Vagina (tissue), 2 donors: ENCODE results near the gene WDR83.

Source experiments
- POLR2A ChIP-seq, 2 donors: fragments of 450-650 bp; IDR thresholded peaks; one replicate each; pipeline ENCODE4 v1.6.1; 2017; ENCODE audit warnings: antibody characterized with exemption in 2 of 2, mild to moderate bottlenecking in 2 of 2, moderate library complexity in 2 of 2
- POLR2AphosphoS5 ChIP-seq, 2 donors: sonication (generic); formaldehyde crosslinking; IDR thresholded peaks; one replicate each; pipeline ENCODE4 v1.9.0; 2017; ENCODE audit warnings: antibody characterized with exemption in 2 of 2, mild to moderate bottlenecking in 2 of 2, low read depth in 1 of 2; ENCODE audit not compliant: insufficient read depth in 1 of 2
- TF ChIP-seq, protein P1 (sequence below), 3 experiments: fragments of 450-650 bp in 2 of 3; fragments of 200-600 bp in 1 of 3; sonication (generic) in 1 of 3; IDR thresholded peaks; one replicate each; pipeline ENCODE4 v1.5.1; 2017 to 2019; ENCODE audit warnings: antibody characterized with exemption in 3 of 3, mild to moderate bottlenecking in 2 of 3, moderate library complexity in 2 of 3

DNA sequence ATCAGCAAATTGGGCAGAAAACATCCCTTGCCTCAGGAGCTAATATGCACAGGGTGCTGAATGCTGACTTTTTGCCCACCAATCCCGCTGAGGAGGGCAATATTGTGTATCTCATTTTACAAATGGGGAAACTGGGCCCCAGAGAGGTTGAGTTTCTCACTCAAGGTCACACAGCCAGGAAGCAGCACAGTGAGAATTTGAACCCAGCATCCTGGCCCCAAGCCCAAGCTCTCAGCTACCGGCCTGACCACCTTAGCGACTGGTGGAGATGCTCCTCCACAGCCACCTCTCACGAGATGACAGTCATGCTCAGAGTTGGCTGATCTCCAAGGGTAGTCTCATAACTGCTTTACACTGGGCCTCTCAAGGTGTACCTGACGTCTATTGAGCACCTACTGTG lies 26.4 kb downstream of the WDR83 start:
- no peak for TF ChIP-seq POLR2AphosphoS5 (IDR thresholded peaks at IDR 0.05; ENCODE audit: insufficient read depth in 1 of 2, low read depth in 1 of 2)
- TF ChIP-seq, protein P1, sequence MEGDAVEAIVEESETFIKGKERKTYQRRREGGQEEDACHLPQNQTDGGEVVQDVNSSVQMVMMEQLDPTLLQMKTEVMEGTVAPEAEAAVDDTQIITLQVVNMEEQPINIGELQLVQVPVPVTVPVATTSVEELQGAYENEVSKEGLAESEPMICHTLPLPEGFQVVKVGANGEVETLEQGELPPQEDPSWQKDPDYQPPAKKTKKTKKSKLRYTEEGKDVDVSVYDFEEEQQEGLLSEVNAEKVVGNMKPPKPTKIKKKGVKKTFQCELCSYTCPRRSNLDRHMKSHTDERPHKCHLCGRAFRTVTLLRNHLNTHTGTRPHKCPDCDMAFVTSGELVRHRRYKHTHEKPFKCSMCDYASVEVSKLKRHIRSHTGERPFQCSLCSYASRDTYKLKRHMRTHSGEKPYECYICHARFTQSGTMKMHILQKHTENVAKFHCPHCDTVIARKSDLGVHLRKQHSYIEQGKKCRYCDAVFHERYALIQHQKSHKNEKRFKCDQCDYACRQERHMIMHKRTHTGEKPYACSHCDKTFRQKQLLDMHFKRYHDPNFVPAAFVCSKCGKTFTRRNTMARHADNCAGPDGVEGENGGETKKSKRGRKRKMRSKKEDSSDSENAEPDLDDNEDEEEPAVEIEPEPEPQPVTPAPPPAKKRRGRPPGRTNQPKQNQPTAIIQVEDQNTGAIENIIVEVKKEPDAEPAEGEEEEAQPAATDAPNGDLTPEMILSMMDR (IDR thresholded peaks at IDR 0.05): no peak
- TF ChIP-seq POLR2A (IDR thresholded peaks at IDR 0.05): no peak
